ENCODE results near the gene SCYGR5.

SCYGR5 gene

GRCh38 chr2:227630322-227630721, 36.3 kb upstream of the SCYGR5 start:
- no peak for TF ChIP-seq KLF16 (tag by site-specific recombination; IDR thresholded peaks at IDR 0.05)
- TF ChIP-seq SALL2 (tag by site-specific recombination; IDR thresholded peaks at IDR 0.05; ENCODE audit: borderline replicate concordance), result no peak
- TF ChIP-seq ZNF138 (tag by site-specific recombination; IDR thresholded peaks at IDR 0.05; ENCODE audit: borderline replicate concordance), result no peak
- no peak for TF ChIP-seq ZNF311 (tag by site-specific recombination; IDR thresholded peaks at IDR 0.05; ENCODE audit: borderline replicate concordance)
- no peak for TF ChIP-seq ZFHX2 (tag by site-specific recombination; conservative IDR thresholded peaks at IDR 0.05)
- no peak for TF ChIP-seq ZNF280C (tag by site-specific recombination; IDR thresholded peaks at IDR 0.05)
- POLR2A ChIA-PET, result no interaction called here
- no peaks in the 10 kb centered on the region for H3K4me1 ChIP-seq (ENCODE audit: control insufficient read depth, insufficient read depth, low read length)
- CTCF ChIA-PET, result no interaction called here
- no peak overlapping the region for H3K27ac ChIP-seq (ENCODE audit: extremely low read depth, low read depth, low read length)
- H3K9me3 ChIP-seq (ENCODE audit: control insufficient read depth, insufficient read depth, low read depth, low read length), result no peaks in the 10 kb centered on the region
- no peaks in the 10 kb centered on the region for H3K36me3 ChIP-seq (ENCODE audit: control insufficient read depth in 2 of 2, insufficient read depth in 1 of 2, low read length in 2 of 2)
- H3K4me3 ChIP-seq (ENCODE audit: low read depth, low read length), result no peak overlapping the region

GRCh38 chr2:227632827-227633226, 33.8 kb upstream of the SCYGR5 start:
- TF ChIP-seq ZNF837 (tag by site-specific recombination; IDR thresholded peaks at IDR 0.05) (no peak), MEIS1 (CRISPR knock-in tag; IDR thresholded peaks at IDR 0.05; ENCODE audit: borderline replicate concordance) (no peak), YY1 (tag by site-specific recombination; IDR thresholded peaks at IDR 0.05) (no peak), ZNF426 (tag by site-specific recombination; IDR thresholded peaks at IDR 0.05) (no peak), ZFP3 (tag by site-specific recombination; IDR thresholded peaks at IDR 0.05; ENCODE audit: low read depth) (no peak), ZNF280C (tag by site-specific recombination; IDR thresholded peaks at IDR 0.05) (no peak), ZBTB44 (tag by site-specific recombination; IDR thresholded peaks at IDR 0.05) (no peak), ZNF76 (tag by site-specific recombination; IDR thresholded peaks at IDR 0.05; ENCODE audit: borderline replicate concordance, low read depth) (no peak), ZFHX2 (tag by site-specific recombination; conservative IDR thresholded peaks at IDR 0.05) (no peak), HOXD13 (CRISPR knock-in tag; IDR thresholded peaks at IDR 0.05; ENCODE audit: borderline replicate concordance) (no peak), ZSCAN30 (tag by site-specific recombination; IDR thresholded peaks at IDR 0.05) (no peak), ZNF600 (tag by site-specific recombination; IDR thresholded peaks at IDR 0.05) (no peak), ZNF843 (tag by site-specific recombination; IDR thresholded peaks at IDR 0.05) (no peak)
- no peak overlapping the region for H3K27ac ChIP-seq (ENCODE audit: extremely low read depth, low read depth, low read length)
- H3K4me1 ChIP-seq (ENCODE audit: control insufficient read depth, insufficient read depth, low read length), result no peaks in the 10 kb centered on the region
- H3K36me3 ChIP-seq (ENCODE audit: control insufficient read depth in 2 of 2, insufficient read depth in 1 of 2, low read length in 2 of 2), result no peaks in the 10 kb centered on the region
- no peaks in the 10 kb centered on the region for H3K9me3 ChIP-seq (ENCODE audit: control insufficient read depth, insufficient read depth, low read depth, low read length)
- ChIA-PET POLR2A (no interaction called here), CTCF (no interaction called here)
- H3K4me3 ChIP-seq (ENCODE audit: low read depth, low read length), result no peak overlapping the region

Measured in HEK293 (cell line).